Gastroesophageal sphincter (tissue), 3 donors: ENCODE data around the gene ADAMTS19.

Source experiments
- CTCF ChIP-seq, 4 experiments: fragments of 200-600 bp in 2 of 4; fragments of 450-650 bp in 2 of 4; sonication (generic) in 1 of 4; IDR thresholded peaks; one replicate each; pipeline ENCODE4 v1.5.1; 2017 to 2019; ENCODE audit warnings: antibody characterized with exemption in 4 of 4, mild to moderate bottlenecking in 2 of 4, moderate library complexity in 2 of 4
- EP300 ChIP-seq: sonication (generic); formaldehyde crosslinking; IDR thresholded peaks from one replicate; pipeline ENCODE4 v1.6.1; 2017; ENCODE audit warnings: antibody characterized with exemption, mild to moderate bottlenecking
- POLR2A ChIP-seq, 2 donors: fragments of 450-650 bp; IDR thresholded peaks; one replicate each; pipeline ENCODE4 v1.6.1; 2017; ENCODE audit warnings: antibody characterized with exemption in 2 of 2, mild to moderate bottlenecking in 2 of 2, moderate library complexity in 1 of 2
- POLR2AphosphoS5 ChIP-seq: sonication (generic); formaldehyde crosslinking; IDR thresholded peaks from one replicate; pipeline ENCODE4 v1.6.1; 2017; ENCODE audit warnings: antibody characterized with exemption

- TF ChIP-seq CTCF (IDR thresholded peaks at IDR 0.05) (no peak), POLR2A (IDR thresholded peaks at IDR 0.05) (no peak), EP300 (no peak), POLR2AphosphoS5 (no peak)
Observed at GRCh38 chr5:129629575-129629974, 169.5 kb downstream of the ADAMTS19 start.
